GM19452 (cell line): Measurements from ENCODE around the gene SPSB4.

ENCODE experiments used
- ATAC-seq: cut with Tn5 transposase; IDR thresholded peaks from one replicate; pipeline ENCODE4 v1.9.1; 2021; ENCODE audit not compliant: unreplicated experiment

SPSB4 gene

GRCh38 chr3:141052201-141053069, 1.3 kb downstream of the SPSB4 start:
- no peak for ATAC-seq

- no peak for ATAC-seq
Observed at GRCh38 chr3:141055136-141055535, 4.0 kb downstream of the SPSB4 start.

- ATAC-seq = no peak
Observed at GRCh38 chr3:141055536-141056445, 4.6 kb downstream of the SPSB4 start.

- no peak for ATAC-seq
Observed at GRCh38 chr3:141056751-141057171, 5.6 kb downstream of the SPSB4 start.

GRCh38 chr3:141057436-141057835, 6.3 kb downstream of the SPSB4 start:
- no peak for ATAC-seq

GRCh38 chr3:141057946-141058800, 7.0 kb downstream of the SPSB4 start:
- ATAC-seq = no peak

GRCh38 chr3:141058996-141059395, 7.8 kb downstream of the SPSB4 start:
- no peak for ATAC-seq

- no peak for ATAC-seq
Observed at GRCh38 chr3:141059816-141060215, 8.7 kb downstream of the SPSB4 start.

- no peak for ATAC-seq
Observed at GRCh38 chr3:141060327-141060726, 9.2 kb downstream of the SPSB4 start.

GRCh38 chr3:141063831-141064230, 12.7 kb downstream of the SPSB4 start:
- no peak for ATAC-seq

- ATAC-seq = no peak
Observed at GRCh38 chr3:141064255-141064926, 13.2 kb downstream of the SPSB4 start.

GRCh38 chr3:141065258-141065657, 14.1 kb downstream of the SPSB4 start:
- no peak for ATAC-seq

- ATAC-seq = no peak
Observed at GRCh38 chr3:141065841-141066805, 15.0 kb downstream of the SPSB4 start.

GRCh38 chr3:141067206-141067974, 16.2 kb downstream of the SPSB4 start:
- no peak for ATAC-seq

- ATAC-seq = no peak
Observed at GRCh38 chr3:141070229-141070628, 19.1 kb downstream of the SPSB4 start.

GRCh38 chr3:141070727-141071357, 19.7 kb downstream of the SPSB4 start:
- ATAC-seq = no peak

- no peak for ATAC-seq
Observed at GRCh38 chr3:141071681-141072260, 20.6 kb downstream of the SPSB4 start.

GRCh38 chr3:141072950-141073349, 21.8 kb downstream of the SPSB4 start:
- no peak for ATAC-seq
